Embryonic facial prominence (tissue), 1 donor: ENCODE results near the gene OR2AG1.

Source experiments
- DNase-seq: peaks from one replicate; pipeline ENCODE4 v3.0.0-alpha.2; 2016; ENCODE audit errors: extremely low spot score

OR2AG1 gene, protein sequence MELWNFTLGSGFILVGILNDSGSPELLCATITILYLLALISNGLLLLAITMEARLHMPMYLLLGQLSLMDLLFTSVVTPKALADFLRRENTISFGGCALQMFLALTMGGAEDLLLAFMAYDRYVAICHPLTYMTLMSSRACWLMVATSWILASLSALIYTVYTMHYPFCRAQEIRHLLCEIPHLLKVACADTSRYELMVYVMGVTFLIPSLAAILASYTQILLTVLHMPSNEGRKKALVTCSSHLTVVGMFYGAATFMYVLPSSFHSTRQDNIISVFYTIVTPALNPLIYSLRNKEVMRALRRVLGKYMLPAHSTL

DNA sequence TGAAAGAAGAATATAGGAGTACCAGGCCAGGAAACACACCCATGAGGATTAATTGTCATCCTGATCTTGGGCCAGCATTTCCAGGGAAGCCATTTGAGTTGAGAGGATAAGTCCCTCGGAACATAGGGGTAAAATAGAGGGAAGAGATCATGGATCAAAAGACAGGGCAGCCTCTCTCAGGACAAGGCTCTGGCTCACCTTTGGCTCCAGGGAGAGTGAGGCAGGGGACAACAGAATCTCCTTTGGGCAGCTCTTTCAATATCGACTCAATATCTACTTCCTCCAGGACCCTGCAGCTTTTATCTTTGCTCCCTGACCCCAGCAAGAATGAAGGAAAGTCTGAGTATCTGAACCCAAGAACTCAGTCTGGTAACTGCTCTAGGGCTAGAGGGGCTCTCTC is at the start of gene OR2AG1:
Gene OR2AG1 (plus strand): TSS at position 301 of the 400 bp plus-strand sequence. CDS start 2,018 bp downstream, outside the sequence.
- DNase-seq: no peak

DNA sequence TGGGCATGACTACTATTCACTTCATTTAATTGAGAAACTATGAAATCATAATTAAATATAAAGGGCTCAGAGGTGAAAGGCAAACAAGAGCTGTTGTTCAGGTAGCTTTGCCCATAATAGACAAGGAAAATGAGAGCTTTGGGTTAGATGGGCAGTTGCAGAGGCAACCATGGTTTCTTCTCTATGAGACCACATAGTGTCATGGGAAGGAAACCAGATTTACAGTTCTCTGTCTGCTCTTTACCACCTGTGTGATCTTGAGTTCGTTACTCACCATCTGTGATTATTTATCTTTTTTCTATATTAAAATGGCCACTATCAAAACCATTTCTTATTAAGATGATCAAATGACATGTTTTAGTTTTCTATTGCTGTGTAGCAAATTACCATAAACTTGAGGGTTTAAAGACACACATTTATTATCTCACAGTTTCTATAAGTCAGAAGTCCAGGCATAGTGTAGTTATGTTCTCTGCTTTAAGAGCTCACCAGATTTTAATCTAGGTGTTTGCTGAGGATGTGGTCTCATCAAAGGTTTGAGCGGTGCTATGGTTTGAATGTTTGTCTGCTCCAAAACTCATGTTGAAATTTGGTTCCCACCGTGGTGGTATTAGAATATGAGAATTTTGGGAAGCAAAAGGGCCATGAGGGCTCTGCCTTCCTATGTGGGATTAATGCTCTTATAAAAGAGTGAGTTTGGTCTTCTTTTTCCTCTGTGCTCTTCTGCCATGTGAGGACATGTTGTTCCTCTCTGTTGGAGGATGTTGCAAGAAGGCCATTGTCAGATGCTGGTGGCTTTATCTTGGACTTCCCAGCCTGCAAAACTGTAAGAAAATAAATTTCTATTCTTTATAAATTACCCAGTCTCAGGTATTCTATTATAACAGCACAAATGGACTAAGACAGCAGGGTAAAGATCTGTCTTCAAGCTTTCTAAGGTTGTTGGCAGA is 49.2 kb upstream of the OR2AG1 start:
- no peak for DNase-seq

DNA sequence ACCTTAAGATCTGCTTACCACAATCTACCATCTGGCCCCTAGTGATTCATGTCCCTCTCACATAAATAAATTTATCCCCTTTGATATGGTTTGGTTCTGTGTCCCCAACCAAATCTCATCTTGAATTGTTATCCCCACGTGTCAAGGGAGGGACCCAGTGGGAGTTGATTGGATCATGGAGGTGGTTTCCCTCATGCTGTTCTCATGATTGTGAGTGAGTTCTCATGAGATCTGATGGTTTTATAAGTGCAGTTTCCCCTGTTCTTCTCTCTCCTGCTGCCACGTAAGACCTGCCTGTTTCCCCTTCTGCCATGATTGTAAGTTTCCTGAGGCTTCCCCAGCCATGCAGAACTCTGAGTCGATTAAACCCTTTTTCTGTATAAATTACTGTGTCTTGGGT is 48.2 kb upstream of the OR2AG1 start:
- no peak for DNase-seq

DNA sequence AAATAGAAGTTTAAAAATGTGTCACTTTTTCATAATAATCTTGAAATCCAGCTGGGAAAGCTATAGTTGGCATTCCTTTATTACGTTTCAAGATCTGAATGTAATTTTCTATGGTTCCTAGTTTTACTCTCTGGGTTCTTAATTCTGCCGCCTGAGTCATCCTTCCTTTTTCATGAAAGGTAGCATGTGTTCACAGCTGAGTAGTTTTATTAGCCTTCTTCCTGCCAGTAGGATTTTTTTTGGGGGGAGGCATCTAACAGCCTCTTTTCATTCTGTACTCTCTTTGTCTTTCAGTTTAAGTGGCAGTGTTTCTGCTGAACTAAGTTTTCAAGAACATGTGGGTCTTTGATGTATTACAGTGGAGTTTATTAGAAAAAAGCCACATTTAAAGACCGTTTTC is 47.5 kb upstream of the OR2AG1 start:
- no peak for DNase-seq

DNA sequence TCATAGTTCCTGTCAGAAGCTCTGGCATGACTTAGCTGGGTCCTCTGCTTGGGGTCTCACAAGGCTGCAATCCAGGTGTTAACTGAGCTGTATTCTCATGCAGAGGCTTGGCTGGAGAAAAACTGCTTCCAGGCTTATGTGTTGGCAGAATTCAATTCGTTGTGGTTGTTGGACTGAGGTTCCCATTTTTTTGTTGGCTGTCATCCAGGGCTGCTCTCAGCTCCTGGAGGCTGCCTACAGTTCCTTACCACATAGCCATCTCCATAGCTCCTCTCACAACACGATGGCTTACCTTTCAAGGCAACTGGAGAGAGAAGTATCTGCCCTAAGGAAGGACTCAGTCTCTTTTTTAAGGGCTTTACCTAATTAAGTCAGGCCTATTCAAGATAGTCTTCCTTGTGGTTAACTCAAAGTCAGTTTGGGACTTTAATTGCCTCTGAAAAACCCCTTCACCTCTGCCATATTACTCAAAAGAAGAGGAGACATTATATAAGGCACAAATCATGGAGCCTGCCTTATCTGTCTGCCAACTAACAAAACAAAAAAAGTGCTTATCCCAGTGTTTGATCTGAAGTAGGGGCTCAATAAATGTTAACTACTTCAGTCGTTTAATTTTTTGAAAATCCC is 46.2 kb upstream of the OR2AG1 start:
- no peak for DNase-seq

DNA sequence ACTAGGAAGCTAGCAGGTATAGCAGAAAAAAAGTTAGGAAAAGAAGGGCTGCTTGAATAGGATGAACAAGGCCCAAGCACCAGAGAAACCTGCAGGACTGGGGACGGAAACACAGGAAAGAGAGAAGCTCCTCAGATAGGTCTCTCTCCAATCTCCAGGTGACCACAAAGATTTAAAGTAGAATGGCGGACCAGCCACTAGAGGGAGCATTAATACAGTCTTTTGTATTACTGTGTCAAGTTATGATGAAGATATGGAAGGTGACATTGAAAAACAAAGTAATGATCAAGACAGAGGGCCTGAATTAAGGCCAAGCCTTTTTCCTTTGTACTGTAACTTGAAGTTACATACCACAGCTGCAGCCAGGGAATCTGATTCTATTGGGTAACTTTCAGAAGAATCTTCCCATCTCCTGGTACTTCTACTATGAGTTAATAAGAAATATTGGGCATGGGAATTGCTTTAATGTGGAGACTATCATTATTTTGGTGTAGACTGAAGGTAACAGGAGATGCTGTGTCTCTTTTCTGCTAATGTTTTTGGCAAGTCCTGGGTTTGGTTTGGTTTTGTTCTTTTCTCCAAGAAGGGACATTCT is 44.9 kb upstream of the OR2AG1 start:
- no peak for DNase-seq

DNA sequence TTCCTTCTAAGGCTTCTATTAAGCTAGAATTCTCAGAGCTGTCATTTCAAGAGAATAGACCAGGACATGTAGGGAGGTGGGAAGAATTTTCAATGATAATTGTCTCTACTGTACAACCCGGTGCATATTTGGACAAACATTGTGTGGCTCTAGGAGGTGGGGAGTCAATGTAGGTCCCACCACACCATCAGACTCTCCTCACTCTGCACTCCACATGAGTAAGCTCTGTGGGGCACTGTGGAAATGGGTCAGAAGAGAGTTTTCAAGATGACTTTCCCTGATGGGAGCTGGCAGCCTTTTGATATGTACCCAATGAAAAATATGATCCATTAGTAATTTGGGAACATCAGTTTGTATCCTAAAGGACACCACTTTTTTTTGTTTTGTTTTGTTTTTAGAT is 44.2 kb upstream of the OR2AG1 start:
- no peak for DNase-seq

DNA sequence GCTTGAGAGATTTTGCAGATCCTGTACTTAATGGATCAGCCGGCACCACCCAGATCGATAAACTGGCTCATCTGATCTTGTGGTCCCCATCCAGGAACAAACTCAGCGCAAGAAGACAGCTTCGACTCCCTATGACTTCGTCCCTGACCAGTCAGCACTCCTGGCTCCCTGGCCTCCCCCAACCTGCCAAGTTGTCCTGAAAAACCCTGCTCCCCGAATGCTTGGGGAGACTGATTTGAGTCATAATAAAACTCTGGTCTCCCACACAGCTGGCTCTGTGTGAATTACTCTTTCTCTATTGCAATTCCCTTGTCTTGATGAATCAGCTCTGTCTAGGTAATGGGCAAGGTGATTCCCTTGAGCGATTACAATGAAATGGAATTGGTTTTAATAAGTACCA is 40.6 kb upstream of the OR2AG1 start:
- no peak for DNase-seq

DNA sequence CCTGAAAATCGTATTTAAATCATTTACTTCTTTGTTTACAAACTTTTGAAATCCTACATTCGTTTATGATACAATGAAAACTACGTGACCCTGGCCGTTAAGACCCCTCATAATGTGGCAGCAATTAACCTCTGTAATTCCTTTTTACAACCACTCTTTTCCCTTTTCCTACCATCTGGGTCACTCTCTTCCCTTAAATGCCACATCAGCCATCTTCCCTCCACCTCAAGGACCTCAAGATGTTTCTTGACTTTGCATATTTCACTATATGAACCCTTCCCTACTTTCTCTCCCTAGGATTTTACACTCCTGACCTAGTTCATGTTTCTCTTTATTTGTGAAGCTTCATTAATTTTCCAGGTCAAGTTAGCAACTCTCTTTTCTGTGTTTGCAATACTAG is 37.8 kb upstream of the OR2AG1 start:
- DNase-seq: no peak

DNA sequence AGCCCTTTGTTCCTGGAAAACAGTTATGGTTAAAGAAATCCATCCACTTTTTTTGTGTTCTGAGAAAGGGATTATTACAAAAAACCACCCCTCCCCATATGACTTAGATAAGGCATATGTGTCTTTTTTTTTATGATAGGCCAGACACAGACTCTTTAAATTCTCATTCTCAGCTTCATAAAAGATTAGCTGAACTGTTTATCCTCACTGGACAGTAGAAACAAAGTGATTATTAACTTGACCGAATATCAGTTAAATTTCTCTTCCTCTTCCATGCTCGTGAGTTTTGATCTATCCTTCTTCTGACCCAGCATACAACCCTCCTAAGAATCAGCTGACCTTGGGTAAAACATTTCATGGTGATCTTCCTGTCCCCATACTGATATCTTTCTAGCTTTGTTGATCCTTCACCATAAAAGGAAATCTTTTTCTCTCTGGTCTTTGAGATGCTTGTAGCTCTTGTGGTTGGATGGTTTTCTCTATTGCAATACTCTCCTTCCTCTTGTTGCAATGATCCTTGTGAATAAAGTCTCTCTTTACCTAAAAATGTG is 37.3 kb upstream of the OR2AG1 start:
- DNase-seq: no peak

DNA sequence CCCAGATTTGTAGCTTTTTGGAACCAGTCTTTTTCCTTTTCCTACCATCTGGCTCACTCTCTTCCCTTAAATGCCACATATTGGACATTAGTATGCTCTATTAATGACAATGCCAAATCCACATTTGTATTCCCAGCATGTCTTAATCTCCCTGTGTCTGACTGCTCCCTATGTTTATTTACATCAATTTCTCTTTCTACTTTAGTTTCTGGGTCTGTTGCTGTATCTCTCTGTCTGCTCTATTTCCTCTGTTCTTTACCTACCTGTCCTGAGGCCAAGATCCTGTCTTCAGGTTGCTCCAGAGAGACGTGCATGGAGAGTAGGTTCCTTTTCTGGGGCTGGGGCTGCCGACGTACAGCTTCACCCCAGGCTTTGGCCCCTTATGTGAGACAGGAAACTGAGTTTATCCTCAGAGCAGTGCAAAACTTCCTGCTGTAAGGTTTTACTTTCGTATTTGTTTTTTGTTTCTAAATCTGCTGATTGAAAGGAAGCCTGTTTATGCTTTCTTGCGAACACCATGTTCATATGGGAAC is 36.7 kb upstream of the OR2AG1 start:
- no peak for DNase-seq

DNA sequence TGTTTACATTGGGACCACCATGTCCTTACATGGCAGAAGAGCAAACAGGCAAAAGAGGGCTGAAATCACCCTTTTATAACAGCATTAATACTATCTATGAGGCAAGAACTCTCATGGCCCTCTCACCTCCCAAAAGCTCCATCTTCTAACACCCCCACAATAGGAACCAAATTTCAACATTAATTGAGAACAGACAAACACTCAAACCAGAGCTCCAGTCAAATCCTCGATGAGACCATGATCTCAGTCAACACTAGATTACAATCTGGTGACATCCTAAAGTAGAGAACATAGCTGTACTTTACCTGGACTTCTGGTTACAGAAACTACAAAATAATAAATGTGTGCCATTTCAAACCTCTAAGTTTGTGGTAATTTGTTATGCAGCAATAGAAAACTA is 36.2 kb upstream of the OR2AG1 start:
- no peak for DNase-seq

DNA sequence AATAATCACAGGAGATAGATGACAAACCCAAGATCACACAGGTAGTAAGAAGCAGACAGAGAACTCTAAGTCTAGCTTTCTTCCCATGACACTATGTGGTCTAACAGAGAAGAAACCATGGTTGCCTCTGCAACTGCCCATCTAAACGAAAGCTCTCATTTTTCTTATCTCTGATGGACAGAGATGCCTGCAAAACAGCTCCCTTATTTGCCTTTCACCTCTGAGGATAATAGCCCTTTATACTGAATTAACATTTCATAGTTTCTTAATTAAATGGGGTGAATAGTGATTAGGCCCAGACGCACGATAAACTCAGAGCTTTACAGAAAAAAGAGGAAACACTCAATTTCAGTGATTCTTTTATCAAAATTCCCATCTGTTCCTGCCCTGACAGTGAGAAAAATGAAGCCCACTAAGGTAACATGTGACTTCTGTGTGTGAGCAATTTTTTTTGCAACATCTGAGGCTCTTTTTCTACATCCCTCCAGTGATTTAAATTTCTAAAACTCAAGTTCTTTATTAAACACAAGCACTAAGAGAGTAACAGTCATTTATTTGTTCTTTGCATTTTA is 35.6 kb upstream of the OR2AG1 start:
- no peak for DNase-seq

DNA sequence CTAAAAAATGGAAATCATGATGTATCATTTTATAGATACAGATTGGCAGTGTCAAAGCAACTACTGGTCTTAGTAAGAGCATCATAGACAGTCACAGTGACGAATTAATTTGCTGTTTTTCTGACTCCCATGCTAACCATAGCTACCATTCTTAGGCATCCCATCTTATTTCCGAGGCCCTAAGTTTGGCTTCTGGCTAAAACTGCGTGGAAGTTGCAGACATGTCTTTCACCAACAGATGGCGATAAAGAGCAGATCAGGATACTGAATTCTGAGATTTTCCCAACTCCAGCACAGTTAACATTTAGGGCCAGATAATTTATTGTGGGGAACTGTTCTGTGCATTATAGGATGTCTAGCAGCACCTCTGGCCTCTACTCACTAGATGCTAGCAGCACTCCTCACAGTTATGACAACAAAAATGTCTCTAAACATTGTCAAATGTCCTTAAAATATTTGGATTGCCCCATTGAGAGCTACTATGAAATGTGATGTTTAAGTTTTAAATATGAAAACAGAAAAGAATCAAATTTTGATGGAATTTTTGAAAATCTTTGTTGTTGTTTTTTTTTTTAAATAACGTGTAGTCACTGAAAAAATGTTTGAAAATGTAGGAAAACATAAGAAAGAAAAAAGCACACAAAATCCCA is 27.4 kb upstream of the OR2AG1 start:
- no peak for DNase-seq

DNA sequence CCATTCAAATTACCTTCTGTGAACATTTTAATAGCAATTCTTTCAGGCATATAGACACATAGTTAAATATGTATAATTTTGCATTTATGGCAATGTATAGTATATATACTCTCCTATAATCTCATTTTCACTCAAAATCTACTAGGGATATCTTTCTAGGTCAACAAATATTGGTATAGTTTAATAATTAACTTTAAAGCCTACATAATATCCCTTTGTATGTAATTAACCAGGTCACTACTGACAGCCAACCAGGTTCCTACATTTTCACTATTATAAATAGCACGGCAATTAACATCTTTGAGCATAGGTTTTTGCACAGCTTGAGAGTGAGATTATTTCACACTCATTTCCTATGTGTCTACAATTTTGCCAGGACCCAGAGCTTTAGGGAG is 26.9 kb upstream of the OR2AG1 start:
- DNase-seq: no peak

DNA sequence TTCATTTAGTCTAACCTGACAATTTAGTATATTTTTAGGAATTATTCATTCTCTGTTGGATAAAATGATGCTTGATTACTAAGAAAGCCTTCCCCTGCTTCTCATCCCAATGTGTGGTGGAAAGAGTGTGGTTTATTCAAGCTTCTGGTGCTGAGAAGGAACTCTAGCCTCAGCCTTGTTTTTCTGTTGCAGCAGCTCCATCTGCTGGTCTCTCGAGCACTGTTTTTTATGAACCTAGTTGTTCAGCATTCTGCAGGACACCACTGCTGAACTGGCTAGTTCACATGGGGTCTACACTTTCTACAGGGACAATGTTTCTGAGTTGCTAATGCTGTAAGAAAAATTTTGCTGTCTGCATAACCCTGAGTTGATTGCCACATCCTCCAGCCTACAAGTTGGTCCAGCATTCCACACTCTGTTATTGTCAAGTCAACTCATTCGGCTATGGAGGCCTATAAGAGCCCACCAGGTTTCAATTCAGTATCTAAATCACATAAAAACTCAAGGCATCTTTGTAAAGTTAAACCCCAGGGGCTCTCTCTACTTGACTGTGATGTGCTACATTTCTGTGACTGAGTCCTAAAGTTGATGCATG is 25.4 kb upstream of the OR2AG1 start:
- DNase-seq: no peak

DNA sequence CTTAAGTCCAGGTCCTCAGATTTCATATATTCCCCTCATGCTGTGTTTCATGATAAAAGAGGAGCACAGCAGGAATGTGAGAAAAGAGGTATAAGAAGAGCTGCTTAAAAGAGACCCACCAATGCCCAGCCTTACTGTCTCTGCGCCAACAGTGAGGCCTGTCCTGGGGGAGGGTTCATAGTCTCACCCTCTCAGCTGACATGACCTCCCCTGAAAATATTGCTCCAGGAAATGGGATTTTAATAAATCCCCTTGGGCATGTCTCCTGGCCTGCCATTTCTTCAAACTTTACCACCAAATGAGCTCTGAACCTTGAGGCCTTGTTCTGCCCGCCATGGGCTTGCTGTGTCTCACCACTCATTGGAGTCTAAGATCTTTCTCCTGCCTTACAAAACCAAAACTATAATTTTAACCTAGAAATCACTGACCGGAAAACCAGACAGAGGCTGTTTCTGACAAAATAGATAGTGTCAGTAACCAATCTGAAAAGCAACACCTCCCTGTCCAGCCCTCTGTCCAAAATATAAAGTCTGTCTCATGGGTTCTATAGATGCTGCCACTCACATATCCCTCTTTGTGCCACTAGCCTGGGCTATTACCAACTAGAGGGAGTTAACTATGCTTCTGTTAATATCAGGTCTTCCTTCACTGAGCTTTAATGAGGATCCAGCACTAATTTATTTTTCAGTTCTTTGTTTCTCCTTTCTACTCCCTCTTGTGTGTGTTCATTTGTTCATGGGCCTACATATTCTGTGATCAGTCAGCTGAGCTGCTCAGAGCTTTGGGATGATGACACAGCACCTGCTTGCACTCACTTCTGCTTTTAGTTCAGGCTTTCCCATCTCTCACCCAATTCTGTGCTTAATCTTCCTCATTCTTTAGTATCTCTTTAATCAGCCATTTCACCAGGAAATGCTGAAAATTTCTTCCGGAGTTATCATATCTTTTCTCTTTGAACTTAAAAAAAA is 10.6 kb upstream of the OR2AG1 start, which contains the start of gene OR2AG2:
Gene OR2AG2 (minus strand): TSS at position 51 of the 968 bp plus-strand sequence. CDS start 3,019 bp downstream, outside the sequence.
- no peak for DNase-seq

DNA sequence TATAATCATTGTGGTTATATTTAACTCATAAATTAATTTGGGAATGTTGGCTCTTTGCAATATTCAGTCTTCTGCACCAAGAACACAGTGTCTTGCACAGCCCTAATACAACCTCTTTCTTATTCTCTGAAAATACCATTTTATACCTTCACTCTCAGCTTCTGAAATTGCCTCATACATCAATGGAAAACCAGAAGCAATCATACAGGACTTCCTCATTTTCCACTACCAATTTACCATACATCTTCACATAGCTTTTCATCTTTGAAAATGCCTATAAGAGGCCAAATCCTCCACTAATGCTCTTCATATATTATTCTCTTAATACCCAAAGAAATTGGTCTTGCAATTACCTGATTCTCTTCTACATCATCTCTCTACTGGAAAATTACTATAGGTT is 4.3 kb upstream of the OR2AG1 start:
- no peak for DNase-seq

DNA sequence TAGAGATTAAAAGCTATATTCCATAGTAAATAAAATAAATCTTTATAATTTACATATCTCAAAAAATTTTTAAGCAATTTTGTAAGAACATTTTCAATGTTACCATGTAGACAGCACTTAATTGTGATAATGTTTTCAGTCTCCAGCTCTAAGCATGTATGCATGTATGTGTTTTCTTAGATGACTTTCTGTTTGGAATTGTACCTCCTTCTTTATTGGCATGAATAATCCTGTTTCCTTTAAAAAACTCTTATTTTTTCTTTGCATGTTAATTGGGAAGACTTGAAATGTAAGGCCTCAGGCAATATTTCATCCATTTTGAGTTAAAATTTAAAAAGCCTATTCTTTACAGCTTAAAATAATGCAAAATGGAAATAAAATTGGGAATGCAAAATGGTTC is 2.0 kb upstream of the OR2AG1 start:
- DNase-seq: no peak
